Measurements from ENCODE around the gene CRABP1.

Gene CRABP1

DNA sequence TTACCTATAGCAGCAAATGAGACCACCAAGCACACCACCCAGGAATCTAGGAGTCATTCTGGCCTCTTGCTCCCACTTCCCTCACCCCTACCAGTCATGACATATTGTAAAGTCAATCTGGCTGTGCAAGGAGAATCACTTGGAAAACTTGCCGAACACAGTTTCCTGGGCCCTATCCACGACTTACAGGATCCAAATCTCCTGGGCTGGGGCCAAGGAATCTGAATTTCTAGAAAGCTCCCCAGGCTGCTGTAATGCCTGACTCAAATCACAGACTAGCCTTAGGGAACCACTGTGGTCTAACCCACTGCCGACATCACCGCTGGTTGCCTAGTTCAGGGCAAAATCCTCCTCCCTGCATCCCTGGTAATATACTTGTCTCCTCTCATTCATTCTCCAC lies 4.2 kb upstream of the CRABP1 start:
- POLR2A ChIA-PET = no interaction called here
- TF ChIP-seq TARDBP (IDR thresholded peaks at IDR 0.05) = no peak
- no peak for TF ChIP-seq FOXM1 (IDR thresholded peaks at IDR 0.05; ENCODE audit: borderline replicate concordance)
- TF ChIP-seq ELF4 (IDR thresholded peaks at IDR 0.05) = no peak
- TF ChIP-seq BHLHE40 (IDR thresholded peaks at IDR 0.05; ENCODE audit: borderline replicate concordance) = no peak
- TF ChIP-seq NFRKB (IDR thresholded peaks at IDR 0.05) = no peak
- TF ChIP-seq ZNF384 (IDR thresholded peaks at IDR 0.05) = no peak
- TF ChIP-seq LEF1 (IDR thresholded peaks at IDR 0.05; ENCODE audit: borderline replicate concordance) = no peak
- no peak for TF ChIP-seq L3MBTL2 (conservative IDR thresholded peaks at IDR 0.05)
- DNase-seq (ENCODE audit: extremely low spot score) = no peak
- CTCF ChIA-PET = no interaction called here

- no peak for DNase-seq (ENCODE audit: extremely low spot score)
- TF ChIP-seq TARDBP (IDR thresholded peaks at IDR 0.05) (no peak), LEF1 (IDR thresholded peaks at IDR 0.05; ENCODE audit: borderline replicate concordance) (no peak), ARNT (IDR thresholded peaks at IDR 0.05) (no peak), BHLHE40 (IDR thresholded peaks at IDR 0.05; ENCODE audit: borderline replicate concordance) (no peak), ELF4 (IDR thresholded peaks at IDR 0.05) (no peak), PKNOX1 (IDR thresholded peaks at IDR 0.05) (no peak)
- CTCF ChIA-PET = no interaction called here
- POLR2A ChIA-PET = interaction anchor here (1.0 kb wide), 1 partner anchor 99 kb away, joined by 3 read pairs; the partner anchor contains the start of gene IREB2
These were observed 1.4 kb upstream of the CRABP1 start for GRCh38 chr15:78338781-78339180.

DNA sequence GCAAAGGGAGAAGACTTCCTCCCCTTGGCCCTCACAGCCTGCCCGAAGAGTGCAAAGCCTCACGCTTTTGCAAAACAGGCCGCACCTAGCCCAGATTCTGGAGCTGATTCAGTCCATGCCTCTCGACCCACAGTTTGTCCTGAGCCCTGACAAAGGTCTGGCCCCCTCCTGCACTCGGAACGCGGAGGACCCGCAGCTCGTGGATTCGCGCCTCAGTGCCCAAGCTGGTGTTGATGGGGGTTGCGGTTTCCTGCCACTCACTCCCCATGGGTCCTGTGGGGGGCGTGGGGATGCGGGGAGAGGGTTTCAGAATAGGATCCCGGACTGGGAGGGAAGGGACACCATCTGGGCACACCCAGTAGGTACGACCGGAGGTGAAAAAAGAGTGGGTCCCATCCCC lies 594 bp upstream of the CRABP1 start:
- DNase-seq (ENCODE audit: extremely low spot score) = no peak
- CTCF ChIA-PET = no interaction called here
- POLR2A ChIA-PET = interaction anchor here (1.0 kb wide), 1 partner anchor 99 kb away, joined by 3 read pairs; the partner anchor contains the start of gene IREB2
- TF ChIP-seq FOXM1 (IDR thresholded peaks at IDR 0.05; ENCODE audit: borderline replicate concordance) (no peak), ARNT (IDR thresholded peaks at IDR 0.05) (no peak), LEF1 (IDR thresholded peaks at IDR 0.05; ENCODE audit: borderline replicate concordance) (no peak), SP1 (IDR thresholded peaks at IDR 0.05) (no peak), TARDBP (IDR thresholded peaks at IDR 0.05) (no peak), HDGF (IDR thresholded peaks at IDR 0.05; ENCODE audit: borderline replicate concordance) (no peak), FOXA1 (IDR thresholded peaks at IDR 0.05) (no peak), BHLHE40 (IDR thresholded peaks at IDR 0.05; ENCODE audit: borderline replicate concordance) (no peak), FOXK2 (IDR thresholded peaks at IDR 0.05) (no peak), PKNOX1 (IDR thresholded peaks at IDR 0.05) (no peak), ZNF384 (IDR thresholded peaks at IDR 0.05) (no peak), CTBP1 (IDR thresholded peaks at IDR 0.05; ENCODE audit: borderline replicate concordance) (no peak), ELF4 (IDR thresholded peaks at IDR 0.05) (no peak), NFRKB (IDR thresholded peaks at IDR 0.05) (no peak), L3MBTL2 (conservative IDR thresholded peaks at IDR 0.05) (no peak), SUZ12 (IDR thresholded peaks at IDR 0.05) (no peak)

DNA sequence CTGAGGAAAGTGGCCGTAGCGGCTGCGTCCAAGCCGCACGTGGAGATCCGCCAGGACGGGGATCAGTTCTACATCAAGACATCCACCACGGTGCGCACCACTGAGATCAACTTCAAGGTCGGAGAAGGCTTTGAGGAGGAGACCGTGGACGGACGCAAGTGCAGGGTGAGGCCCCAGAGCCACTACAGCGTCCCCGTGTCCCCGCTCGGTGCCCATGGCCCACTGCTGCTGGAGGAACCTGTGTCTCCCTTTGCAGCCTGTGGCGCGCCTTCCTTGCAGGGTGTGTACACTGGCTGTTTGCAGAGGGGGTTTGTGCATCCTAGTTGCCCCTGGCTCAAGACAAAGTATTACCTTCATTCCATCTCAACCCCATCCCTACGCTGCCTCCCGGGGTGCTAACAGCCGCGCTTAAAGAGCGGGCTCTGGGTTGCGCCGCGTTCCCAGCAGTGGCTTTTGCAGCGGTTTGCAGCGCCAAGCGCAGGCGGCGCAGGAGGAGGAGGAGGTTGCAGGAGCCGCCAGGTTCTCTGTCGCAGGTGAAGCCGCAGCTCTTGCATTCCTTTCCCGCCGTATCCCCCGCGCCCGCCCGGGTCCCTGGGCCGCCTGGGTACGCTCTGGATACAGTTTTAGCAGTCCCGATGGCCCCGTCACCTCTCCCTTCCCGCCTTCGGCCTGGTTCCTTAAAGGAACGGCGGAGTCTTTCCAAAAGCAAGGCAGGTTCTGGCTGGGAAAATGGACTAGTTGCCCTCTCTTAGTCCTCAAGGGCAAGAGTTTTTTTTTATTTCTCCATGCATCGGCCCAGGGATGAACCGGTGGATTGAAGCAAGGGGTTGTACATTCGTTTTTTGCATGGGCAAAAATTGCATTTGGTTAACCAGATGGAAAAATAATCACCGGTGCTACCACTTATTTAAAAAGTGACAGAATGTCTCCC lies 1.2 kb downstream of the CRABP1 start:
- ChIA-PET CTCF (no interaction called here), POLR2A (no interaction called here)
- DNase-seq (ENCODE audit: extremely low spot score) = no peak
- no peak for TF ChIP-seq CTBP1 (IDR thresholded peaks at IDR 0.05; ENCODE audit: borderline replicate concordance)
- TF ChIP-seq FOXK2 (IDR thresholded peaks at IDR 0.05) = no peak
- no peak for TF ChIP-seq L3MBTL2 (conservative IDR thresholded peaks at IDR 0.05)
- TF ChIP-seq ZNF384 (IDR thresholded peaks at IDR 0.05) = no peak

DNA sequence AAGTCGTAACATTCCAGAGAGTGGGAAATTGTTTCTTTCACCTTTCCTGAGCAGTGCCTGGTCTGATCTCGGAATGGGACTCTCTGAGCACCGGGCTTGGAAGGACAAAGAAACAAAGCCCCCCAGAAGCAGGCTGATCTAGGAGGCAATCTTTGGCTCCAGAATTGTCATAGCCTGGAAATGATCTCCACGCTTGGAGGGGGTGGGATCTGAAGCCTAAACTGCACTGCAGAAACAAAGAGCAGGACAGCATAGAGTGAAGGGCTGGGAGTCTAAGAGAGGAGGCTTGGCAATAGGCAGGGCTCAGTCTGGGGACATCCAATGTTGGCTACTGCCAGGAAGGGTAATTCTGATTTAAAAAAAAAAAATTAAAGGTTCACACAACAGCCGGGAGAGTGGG lies 1.9 kb downstream of the CRABP1 start:
- ChIA-PET POLR2A (no interaction called here), CTCF (no interaction called here)
- TF ChIP-seq FOXK2 (IDR thresholded peaks at IDR 0.05) = no peak
- TF ChIP-seq TARDBP (IDR thresholded peaks at IDR 0.05) = no peak
- TF ChIP-seq ARNT (IDR thresholded peaks at IDR 0.05) = no peak
- no peak for TF ChIP-seq ELF4 (IDR thresholded peaks at IDR 0.05)
- no peak for TF ChIP-seq HDGF (IDR thresholded peaks at IDR 0.05; ENCODE audit: borderline replicate concordance)
- TF ChIP-seq FOXM1 (IDR thresholded peaks at IDR 0.05; ENCODE audit: borderline replicate concordance) = no peak
- TF ChIP-seq L3MBTL2 (conservative IDR thresholded peaks at IDR 0.05) = no peak
- no peak for TF ChIP-seq FOXA1 (IDR thresholded peaks at IDR 0.05)
- no peak for TF ChIP-seq NFRKB (IDR thresholded peaks at IDR 0.05)
- no peak for DNase-seq (ENCODE audit: extremely low spot score)

DNA sequence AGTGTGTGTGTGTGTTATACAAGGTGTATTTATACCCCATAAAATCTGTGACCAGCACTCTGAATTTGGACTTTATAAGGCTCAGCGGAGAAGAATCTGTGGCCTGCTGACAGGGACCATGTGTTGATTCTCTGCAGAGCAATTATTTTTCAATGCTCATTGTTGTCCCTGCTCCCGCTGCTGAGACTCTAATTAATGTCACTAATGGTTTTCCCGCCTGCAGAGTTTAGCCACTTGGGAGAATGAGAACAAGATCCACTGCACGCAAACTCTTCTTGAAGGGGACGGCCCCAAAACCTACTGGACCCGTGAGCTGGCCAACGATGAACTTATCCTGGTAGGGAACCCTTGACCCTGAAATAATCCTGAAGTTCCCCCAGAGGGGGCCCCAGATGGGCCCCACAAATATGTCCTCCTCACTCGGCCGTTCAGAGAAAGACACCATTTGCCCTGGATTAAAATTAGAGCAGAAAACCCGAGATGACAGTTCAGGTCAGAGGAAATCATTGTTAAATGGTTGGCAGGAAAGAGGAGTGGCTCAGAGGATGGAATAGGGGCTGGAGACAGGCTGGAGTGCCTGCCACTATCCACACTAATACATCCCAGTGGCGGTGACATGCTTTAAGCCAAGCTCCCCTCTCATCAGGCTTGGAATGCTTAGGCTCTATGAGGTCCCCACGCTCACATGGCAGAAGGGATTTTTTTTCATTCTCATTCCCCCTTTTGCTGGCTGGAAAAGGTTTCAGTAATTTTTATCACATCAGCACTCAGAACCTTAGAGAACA lies 3.3 kb downstream of the CRABP1 start:
- ChIA-PET CTCF (no interaction called here), POLR2A (no interaction called here)
- no peak for TF ChIP-seq HDGF (IDR thresholded peaks at IDR 0.05; ENCODE audit: borderline replicate concordance)
- TF ChIP-seq PKNOX1 (IDR thresholded peaks at IDR 0.05) = 0 out of 2 replicates have a peak, but pooled peaks have one; percentile 18
- DNase-seq (ENCODE audit: extremely low spot score) = no peak
